Stimulated activated naive CD8-positive, alpha-beta T cell treated with anti-CD3 and anti-CD28 coated beads, Interleukin-15, Interleukin-2, amounts not matched to agents 100 U/mL and 50 U/mL, for 24 hours (primary cell): ENCODE measurements around the gene USF3.
A peak's percentile ranks its signal among the peaks of the same experiment; 100 is the strongest.

Source experiments
- ATAC-seq: fragments of 150-1000 bp; cut with Tn5 transposase; one replicate; pipeline ENCODE4 v1.10.0; 2021
- DNase-seq: peaks from one replicate; pipeline ENCODE4 v3.0.0; 2021

Gene USF3

GRCh38 chr3:113606539-113607218 is 89.8 kb downstream of the USF3 start:
- ATAC-seq (peak; percentile 97), DNase-seq (peak; percentile 57)

- no peak for DNase-seq
- ATAC-seq: no peak
Observed at GRCh38 chr3:113602836-113603235, 93.6 kb downstream of the USF3 start.

- ATAC-seq (no peak), DNase-seq (no peak)
Observed at GRCh38 chr3:113602256-113602655, 94.2 kb downstream of the USF3 start.

- ATAC-seq (no peak), DNase-seq (no peak)
Observed at GRCh38 chr3:113601240-113601639, 95.2 kb downstream of the USF3 start.

- DNase-seq (no peak), ATAC-seq (no peak)
Observed at GRCh38 chr3:113600418-113601182, 95.8 kb downstream of the USF3 start.
